HEK293T (cell line): ENCODE data around the gene LRRC8B.

Source experiments
- ARNT ChIP-seq: fragments of 450-650 bp; IDR thresholded peaks from 2 replicates; pipeline ENCODE4 v1.6.1; 2017; ENCODE audit warnings: mild to moderate bottlenecking
- BHLHE40 ChIP-seq: fragments of 450-650 bp; IDR thresholded peaks from 2 replicates; pipeline ENCODE4 v1.6.1; 2016; ENCODE audit warnings: mild to moderate bottlenecking, moderate library complexity, borderline replicate concordance
- ELF4 ChIP-seq: fragments of 450-650 bp; IDR thresholded peaks from 2 replicates; pipeline ENCODE4 v1.6.1; 2017; ENCODE audit warnings: antibody characterized with exemption
- FOXA1 ChIP-seq: fragments of 450-650 bp; IDR thresholded peaks from 2 replicates; pipeline ENCODE4 v1.6.1; 2016; ENCODE audit warnings: mild to moderate bottlenecking
- FOXK2 ChIP-seq: fragments of 450-650 bp; IDR thresholded peaks from 2 replicates; pipeline ENCODE4 v1.6.1; 2016; ENCODE audit warnings: mild to moderate bottlenecking
- FOXM1 ChIP-seq: fragments of 450-650 bp; IDR thresholded peaks from 2 replicates; pipeline ENCODE4 v1.6.1; 2017; ENCODE audit warnings: mild to moderate bottlenecking, borderline replicate concordance
- HDGF ChIP-seq: fragments of 450-650 bp; IDR thresholded peaks from 2 replicates; pipeline ENCODE4 v1.6.1; 2017; ENCODE audit warnings: antibody characterized with exemption, borderline replicate concordance
- LEF1 ChIP-seq: fragments of 450-650 bp; IDR thresholded peaks from 2 replicates; pipeline ENCODE4 v1.6.1; 2017; ENCODE audit warnings: mild to moderate bottlenecking, borderline replicate concordance
- NFRKB ChIP-seq: fragments of 450-650 bp; IDR thresholded peaks from 2 replicates; pipeline ENCODE4 v1.6.1; 2016; ENCODE audit warnings: mild to moderate bottlenecking, moderate library complexity
- PKNOX1 ChIP-seq: fragments of 450-650 bp; IDR thresholded peaks from 2 replicates; pipeline ENCODE4 v1.6.1; 2016
- SP1 ChIP-seq: fragments of 450-650 bp; IDR thresholded peaks from 2 replicates; pipeline ENCODE4 v1.6.1; 2017
- SUZ12 ChIP-seq: fragments of 450-650 bp; IDR thresholded peaks from 2 replicates; pipeline ENCODE4 v1.6.1; 2016; ENCODE audit warnings: mild to moderate bottlenecking
- TARDBP ChIP-seq: fragments of 450-650 bp; IDR thresholded peaks from 2 replicates; pipeline ENCODE4 v1.6.1; 2016
- ZNF384 ChIP-seq: fragments of 450-650 bp; IDR thresholded peaks from 2 replicates; pipeline ENCODE4 v1.6.1; 2016

- TF ChIP-seq ELF4 (no peak), NFRKB (no peak), SP1 (no peak), TARDBP (no peak), BHLHE40 (no peak), ZNF384 (no peak), ARNT (no peak), FOXM1 (no peak), HDGF (no peak), LEF1 (no peak), PKNOX1 (no peak), SUZ12 (no peak), FOXK2 (no peak), FOXA1 (no peak)
Observed at GRCh38 chr1:89516055-89516454, 8.6 kb upstream of the LRRC8B start.
